ENCODE data around the gene UQCC5.

Gene UQCC5

GRCh38 chr3:52535411-52536111 lies 844 bp upstream of the UQCC5 start:
- DNase-seq: no peak

- no peak for DNase-seq
Measured at GRCh38 chr3:52536112-52536368, 365 bp upstream of the UQCC5 start.

- no peak for DNase-seq
Measured at GRCh38 chr3:52537165-52537620, 788 bp downstream of the UQCC5 start.

- no peak for DNase-seq
Measured at GRCh38 chr3:52537726-52538421, 1.5 kb downstream of the UQCC5 start.

- no peak for DNase-seq
Measured at GRCh38 chr3:52539010-52539653, 2.7 kb downstream of the UQCC5 start.

GRCh38 chr3:52541050-52541449 lies 4.6 kb downstream of the UQCC5 start:
- DNase-seq: no peak

GRCh38 chr3:52544937-52545336 lies 8.5 kb downstream of the UQCC5 start:
- DNase-seq: no peak

GRCh38 chr3:52546111-52546901 lies 9.9 kb downstream of the UQCC5 start:
- DNase-seq: no peak

- no peak for DNase-seq
Measured at GRCh38 chr3:52547143-52547542, 10.7 kb downstream of the UQCC5 start.

GRCh38 chr3:52551118-52551517 lies 14.7 kb downstream of the UQCC5 start:
- no peak for DNase-seq

GRCh38 chr3:52552089-52552488 lies 15.7 kb downstream of the UQCC5 start:
- DNase-seq: no peak

- no peak for DNase-seq
Measured at GRCh38 chr3:52554026-52554755, 17.8 kb downstream of the UQCC5 start.

GRCh38 chr3:52555056-52555455 lies 18.7 kb downstream of the UQCC5 start:
- DNase-seq: no peak

GRCh38 chr3:52557011-52557960 lies 20.9 kb downstream of the UQCC5 start:
- DNase-seq: no peak

- DNase-seq: no peak
Measured at GRCh38 chr3:52558436-52558835, 22.0 kb downstream of the UQCC5 start.

- DNase-seq: no peak
Measured at GRCh38 chr3:52561028-52561747, 24.8 kb downstream of the UQCC5 start.

- no peak for DNase-seq
Measured at GRCh38 chr3:52563984-52564383, 27.6 kb downstream of the UQCC5 start.

- DNase-seq: no peak
Measured at GRCh38 chr3:52568069-52568468, 31.7 kb downstream of the UQCC5 start.

- no peak for DNase-seq
Measured at GRCh38 chr3:52570076-52570475, 33.7 kb downstream of the UQCC5 start.

GRCh38 chr3:52572221-52572620 lies 35.8 kb downstream of the UQCC5 start:
- no peak for DNase-seq
